NCI-H1105 treated with DMSO at 0.1 percent for 48 hours (cell line): Measurements from ENCODE around the gene BBS9.

Experiments used
- DNase-seq: peaks from one replicate; lab custom pipeline; 2025; lab: John Stamatoyannopoulos, UW

Gene BBS9

DNA sequence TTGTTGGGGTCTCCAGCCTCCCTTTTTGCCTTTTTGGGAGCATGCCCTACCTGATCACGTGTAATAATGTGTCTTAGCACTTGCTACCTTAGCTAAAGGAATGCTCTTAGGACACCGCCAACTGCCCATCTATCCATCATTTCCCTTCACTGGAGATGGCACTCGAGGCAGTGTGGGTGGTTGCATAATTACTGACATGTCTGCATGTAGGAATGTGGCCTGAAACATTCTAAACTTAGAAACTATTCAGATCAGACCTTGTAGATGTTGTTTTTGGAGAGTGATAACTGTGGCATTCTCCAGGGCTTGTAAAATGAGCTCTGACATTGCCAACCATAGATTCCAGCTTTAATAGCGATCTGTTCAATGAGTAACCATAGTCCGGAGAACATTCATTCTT is 365.8 kb downstream of the BBS9 start:
- no peak for DNase-seq

DNA sequence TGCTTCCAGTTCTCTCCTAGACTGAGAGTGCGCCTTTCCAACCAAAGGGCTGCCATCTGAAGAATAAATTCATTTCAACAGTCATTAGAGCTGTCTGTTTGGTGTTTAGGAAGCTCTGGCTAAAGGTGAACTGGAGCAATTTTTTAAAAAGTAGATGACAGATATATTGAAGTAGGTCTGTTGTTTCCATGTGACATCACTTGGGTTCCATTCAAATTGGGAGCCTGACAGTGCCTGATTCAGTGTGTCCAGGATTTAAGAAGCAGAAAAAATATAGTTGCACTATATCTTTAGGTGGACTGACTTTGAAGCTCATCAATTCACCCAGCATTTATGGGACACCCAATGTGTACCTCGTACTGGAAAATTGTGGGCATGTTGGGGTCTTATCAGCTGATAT is 367.7 kb downstream of the BBS9 start:
- DNase-seq, result no peak

DNA sequence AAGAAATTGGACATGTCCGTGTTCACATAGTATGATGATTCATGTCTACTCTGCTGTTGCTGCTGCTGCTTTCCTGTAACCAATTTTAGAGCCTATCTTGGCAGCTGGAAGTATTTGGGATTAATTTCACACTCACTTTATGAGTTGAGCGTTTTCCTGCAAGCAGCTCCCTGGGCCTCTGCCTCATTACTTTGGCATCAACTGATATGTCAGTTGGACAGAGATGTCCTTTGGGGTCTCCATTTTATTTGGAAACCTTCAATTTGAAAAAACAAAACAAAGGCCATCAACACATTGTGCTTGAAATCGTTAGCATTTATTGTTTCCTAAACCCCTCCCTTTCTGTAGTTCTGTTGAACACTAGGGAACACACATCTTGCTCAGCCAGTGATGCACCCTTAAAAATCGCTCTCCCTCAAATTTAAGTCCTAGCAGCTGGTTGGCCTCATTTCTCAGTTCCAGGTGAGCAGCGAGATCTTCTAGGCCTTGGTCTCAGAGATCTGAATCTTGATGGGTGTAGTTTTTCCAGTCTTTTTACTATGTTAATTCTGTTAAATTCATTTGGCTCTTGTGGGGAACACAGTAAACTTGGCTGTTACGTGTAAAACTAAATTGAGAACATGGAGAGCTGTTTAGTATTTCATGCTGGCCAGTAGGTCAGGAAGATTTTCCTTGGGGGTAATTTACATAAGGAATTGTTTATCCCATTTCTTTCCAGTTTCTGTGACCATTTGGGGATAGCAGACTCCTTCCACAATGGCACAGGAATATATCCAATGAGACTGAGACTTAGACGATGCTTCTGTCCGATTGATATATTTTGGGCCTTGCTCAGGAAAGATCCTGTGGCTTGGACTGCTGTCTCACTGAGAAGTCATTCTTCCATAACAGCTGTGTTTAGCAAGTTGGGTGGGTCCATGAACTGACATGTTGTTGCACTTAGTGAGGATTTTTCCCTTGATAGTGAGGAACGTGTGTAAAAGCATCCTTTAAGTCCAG is 371.6 kb downstream of the BBS9 start:
- no peak for DNase-seq

DNA sequence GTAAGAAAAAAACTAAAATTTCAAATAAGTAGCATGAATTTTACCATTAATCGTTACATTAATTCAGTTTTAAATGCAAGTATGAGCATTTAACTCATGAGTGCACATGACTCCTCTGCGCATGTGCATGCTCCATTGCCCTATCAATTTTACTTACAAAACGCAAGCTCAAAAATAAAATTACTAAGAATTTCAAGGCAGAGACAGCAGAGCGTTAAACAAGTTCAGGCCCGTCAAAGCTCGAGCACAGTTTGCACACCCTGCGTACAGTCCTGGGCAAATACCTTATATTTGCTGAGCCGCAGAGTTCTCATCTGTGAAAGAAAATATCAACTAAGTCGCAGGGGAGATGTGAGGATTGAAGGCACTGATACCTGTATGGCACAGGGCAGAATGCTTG is 373.6 kb downstream of the BBS9 start:
- peak; percentile 13 for DNase-seq

DNA sequence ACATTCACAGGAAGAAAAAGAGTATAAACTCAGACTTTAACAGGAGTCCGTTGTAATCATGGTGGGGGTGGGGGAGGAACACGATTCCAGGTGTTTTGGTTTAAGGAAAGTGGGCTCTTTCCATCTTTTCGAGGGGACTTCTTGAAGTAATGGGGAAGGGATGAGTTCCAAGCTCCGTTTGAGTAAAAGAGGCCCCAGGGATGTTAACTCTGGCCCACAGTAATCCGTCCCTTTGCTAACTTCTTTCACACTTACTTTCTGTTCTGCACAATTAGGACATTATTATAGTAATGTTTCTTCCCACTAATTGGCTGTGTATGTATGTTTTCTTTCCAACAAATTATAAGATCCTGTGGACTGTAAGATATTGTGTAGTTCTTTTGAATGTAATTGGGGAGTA is 374.4 kb downstream of the BBS9 start:
- DNase-seq, result no peak

DNA sequence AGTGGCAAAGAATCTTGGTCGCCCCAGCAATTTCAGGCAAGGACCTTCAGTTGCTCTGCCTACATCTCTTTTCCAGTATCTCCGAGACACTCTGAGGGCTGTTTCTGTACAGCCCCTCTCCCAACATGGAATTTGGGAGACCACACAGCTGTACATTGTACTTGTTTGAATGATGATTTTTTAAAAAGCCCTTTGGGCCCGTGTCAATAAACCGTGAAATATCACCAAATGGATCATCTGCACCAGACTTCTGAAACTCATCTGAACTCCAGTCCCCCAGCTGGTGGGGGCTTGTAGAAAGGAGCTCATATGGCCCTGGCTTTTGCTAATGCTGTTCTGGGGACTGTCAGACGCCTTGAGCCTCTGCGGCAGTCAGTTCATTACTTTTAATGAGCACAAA is 374.9 kb downstream of the BBS9 start:
- DNase-seq, result no peak

DNA sequence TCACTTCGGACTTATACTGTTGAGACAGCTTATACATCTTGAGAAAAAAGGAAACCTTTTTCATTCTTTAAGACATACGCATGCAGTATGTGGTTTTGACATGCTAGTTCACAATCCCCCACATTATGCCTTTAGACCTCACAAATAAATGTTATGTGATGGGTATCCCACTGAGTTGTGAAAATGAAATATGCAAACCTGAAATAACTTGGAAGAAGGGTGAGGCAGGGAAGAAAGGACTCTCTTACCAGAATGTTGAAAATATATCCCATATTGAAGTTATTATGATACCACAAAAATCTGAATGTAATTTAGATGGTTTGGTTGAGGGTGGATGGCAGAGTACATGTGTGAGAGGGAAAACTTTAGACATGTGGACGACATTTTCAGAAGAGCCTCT is 379.8 kb downstream of the BBS9 start:
- no peak for DNase-seq

DNA sequence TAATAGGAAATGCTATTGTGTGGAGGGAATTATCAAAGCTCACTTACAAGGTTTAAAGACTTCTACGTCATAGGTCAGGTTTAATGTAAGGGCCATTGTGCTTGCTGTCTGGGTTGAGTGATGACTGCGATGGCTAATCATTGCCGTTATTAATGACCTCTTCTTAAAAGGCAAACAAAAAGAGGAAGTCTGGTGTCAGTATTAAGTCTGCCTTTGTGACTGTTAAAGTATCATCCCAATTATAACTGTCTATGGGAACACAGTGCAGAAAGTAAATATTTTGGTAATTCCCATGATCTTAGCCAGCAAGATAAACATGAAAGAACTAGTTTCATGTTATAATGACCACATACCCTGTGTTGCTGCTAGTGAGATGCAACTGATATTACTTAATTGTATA is 382.4 kb downstream of the BBS9 start:
- no peak for DNase-seq

DNA sequence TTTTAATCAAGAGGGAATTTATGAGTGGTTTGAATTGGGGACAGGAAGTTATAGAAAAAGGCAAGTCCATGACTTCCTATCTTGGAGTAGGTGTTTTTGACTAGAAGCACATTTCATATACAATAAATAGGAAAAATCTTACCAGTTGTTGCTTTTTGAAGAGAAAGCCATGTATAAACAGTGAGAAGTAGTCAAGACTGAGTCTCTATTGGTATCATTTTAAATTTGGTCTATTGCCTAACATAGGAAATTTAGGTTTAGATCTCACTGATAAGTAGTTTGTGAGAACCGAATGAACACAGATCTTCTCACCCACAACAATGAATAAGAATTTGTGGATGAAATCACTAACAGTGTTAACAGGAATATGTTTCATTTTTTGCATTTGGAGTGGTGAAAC is 387.2 kb downstream of the BBS9 start:
- DNase-seq, result no peak

DNA sequence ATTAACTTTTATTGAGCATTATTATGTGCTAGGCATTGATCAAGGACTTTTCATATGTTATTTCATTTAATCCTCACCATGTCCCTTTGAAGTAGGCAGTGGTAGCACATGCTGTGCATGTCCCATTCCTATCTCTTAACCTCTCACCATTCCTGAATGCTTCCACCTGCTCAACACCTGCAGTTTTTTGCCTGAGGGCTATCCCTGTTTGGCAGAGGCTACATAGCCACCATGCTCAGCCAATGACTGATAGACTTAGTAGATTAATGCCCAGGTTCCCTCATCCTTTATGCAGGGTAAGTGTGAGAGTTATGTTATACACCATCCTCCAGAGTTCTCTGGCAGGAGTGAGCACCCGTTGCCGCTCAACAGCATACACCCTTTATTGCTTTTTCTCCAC is 387.8 kb downstream of the BBS9 start:
- peak; percentile 77 for DNase-seq

DNA sequence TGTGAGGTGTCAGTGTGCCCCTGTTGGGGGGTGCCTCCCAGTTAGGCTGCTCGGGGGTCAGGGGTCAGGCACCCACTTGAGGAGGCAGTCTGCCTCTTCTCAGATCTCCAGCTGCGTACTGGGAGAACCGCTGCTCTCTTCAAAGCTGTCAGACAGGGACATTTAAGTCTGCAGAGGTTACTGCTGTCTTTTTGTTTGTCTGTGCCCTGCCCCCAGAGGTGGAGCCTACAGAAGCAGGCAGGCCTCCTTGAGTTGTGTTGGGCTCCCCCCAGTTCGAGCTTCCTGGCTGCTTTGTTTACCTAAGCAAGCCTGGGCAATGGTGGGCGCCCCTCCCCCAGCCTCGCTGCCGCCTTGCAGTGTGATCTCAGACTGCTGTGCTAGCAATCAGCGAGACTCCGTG is 397.6 kb downstream of the BBS9 start:
- DNase-seq, result peak; percentile 39

DNA sequence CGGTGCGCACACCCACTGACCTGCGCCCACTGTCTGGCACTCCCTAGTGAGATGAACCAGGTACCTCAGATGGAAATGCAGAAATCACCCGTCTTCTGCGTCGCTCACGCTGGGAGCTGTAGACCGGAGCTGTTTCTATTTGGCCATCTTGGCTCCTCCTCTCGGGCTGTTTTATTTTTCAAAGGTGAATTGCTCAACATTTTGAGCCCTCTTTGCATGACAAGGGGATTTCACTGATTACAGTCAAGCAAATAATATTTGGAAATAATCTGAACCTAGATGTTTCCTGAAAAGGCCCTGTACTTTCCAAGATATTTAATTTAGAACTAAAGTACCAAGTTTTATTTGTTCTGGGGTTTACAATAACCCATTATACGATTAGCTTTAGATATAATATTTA is 398.2 kb downstream of the BBS9 start:
- peak; percentile 11 for DNase-seq

DNA sequence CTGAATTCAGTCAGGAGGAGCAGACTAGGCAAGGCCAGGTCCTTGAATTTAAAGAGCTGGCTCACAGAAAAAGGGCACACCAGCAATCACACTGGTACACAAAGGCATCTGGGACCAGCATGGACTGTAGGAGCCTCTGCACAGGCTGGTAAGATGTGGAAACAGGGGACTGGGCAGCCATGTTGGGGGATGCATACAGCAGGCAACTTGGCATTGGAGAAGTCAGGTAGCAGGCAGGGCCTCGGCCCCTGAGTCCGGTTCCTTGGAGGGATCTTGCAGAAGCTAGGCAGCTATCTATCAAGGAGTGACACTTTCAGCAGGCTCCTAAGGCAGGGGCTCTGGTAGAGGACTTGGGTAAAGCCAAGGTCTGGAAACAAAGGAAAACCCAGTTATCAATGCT is 399.7 kb downstream of the BBS9 start:
- DNase-seq, result no peak

DNA sequence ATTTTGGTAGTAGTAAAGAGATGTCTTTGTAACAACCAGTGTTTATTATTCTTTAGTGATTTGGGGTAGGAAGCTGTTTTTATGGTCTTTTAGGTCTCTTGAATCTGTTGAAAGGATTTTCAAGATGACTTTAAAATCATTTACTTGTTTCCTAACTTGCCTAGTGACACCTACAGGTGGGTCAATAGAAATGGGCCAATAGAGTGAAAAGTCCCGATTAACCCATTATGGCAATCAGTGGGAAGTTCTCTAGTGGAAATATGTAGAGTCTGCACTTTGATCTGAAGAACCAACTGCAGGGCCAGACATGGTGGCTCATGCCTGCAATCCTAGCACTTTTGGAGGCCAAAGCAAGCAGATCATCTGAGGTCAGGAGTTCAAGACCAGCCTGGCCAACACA is 401.3 kb downstream of the BBS9 start:
- DNase-seq, result no peak

DNA sequence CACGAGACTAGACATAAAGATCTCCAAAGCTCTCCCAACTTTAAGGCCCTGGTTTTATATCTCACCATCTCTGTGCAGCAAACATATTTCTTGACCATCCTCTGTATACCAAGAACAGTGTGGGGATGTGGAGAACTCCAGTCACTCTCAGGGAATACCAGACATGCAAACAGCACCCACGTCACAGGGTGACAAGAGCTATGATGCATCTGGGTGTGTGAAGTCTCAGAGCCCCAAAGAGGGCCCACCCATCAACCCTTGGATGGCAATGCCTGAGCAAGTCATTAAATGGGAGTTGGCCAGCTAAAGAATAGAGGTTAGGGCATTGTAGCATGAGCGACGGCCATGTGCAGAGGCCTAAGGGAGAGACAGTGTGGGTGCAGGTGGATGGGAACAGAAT is 402.5 kb downstream of the BBS9 start:
- no peak for DNase-seq

DNA sequence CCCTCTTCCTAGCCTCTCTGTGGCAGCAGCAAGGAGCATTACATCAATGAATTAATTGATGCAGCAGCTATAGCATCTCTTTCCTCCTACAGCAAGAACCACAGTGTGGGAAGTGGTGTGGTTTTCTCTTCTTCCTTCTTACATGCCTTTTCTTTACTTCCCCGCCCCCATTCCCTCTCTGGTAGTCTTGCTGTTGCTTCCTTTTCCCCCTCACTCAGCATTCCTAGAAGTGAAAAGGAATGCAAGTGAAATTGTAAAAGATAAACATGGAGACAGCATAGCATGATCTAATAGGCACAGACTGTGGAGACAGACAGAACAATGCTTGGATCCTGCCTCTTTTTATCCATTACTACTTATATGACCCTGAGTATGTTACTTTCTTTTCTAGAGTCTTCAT is 405.5 kb downstream of the BBS9 start:
- no peak for DNase-seq

DNA sequence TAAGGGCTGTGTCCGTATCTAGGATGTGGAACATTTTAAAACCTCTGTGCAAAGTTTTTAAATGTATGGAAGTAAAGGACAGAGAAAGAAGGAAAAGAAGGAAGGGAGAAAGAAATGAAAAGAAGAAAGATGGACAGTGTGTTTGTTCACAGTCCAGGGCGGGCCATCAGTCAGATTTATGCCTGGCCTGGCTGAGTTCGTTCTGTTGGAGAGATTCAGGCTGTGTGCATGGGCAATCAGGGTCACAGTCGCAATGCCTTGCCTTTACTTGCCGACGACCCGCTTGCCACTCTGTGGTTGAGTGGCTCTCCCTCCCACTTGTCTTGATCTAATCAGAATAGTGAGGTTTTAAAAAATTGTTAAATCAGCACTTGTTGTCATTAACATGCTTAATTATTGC is 406.6 kb downstream of the BBS9 start:
- no peak for DNase-seq

DNA sequence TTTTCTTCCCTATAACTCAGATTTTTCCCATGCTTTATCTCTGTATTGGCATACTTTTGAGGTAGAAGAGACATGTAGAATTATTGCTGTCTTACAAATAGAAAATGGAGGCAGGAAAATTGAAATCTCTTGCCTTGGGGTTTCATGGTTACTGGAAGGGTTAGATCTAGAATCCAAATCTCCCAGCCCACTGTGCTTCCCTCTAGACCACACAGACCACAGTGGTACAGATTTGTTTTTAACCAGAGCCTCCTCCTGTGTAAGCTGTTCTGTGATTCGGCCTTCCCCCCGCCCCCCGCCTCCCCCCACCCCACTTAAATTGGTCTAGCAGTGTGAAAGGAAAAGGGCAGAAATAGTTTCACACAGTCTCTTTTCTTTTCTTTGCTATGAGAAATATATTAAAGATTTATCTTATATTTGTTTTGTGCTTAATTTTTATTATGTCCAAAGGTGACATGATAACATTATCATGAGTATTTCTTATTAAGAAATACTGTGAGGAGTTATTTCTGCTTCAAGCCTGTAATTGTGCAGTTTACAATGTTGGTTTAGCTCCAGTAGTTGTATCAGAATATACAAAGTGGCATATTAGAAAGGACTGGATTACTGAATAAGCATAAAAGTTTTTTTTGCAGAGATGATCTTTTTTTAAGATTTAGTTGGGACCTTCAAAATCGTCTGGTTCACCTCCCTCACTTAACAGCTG is 407.2 kb downstream of the BBS9 start:
- no peak for DNase-seq

DNA sequence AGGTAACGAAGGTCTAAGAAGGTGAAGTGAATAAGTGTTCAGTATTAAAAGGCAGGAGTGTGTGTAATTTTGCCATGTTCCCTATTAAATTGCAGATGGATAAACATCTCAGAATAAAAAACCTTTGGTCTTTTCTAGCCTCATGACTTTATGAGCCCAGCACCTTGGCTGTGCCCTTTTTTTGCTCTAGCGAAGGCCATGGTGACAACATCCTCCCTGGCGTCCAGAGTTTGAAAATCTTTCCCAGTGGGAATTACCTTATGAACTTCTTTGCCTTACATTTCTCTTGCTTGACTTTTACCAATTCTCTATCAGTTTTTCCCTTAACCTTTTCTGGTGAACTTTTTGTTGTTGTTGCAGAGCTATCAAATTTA is 407.7 kb downstream of the BBS9 start:
- no peak for DNase-seq

DNA sequence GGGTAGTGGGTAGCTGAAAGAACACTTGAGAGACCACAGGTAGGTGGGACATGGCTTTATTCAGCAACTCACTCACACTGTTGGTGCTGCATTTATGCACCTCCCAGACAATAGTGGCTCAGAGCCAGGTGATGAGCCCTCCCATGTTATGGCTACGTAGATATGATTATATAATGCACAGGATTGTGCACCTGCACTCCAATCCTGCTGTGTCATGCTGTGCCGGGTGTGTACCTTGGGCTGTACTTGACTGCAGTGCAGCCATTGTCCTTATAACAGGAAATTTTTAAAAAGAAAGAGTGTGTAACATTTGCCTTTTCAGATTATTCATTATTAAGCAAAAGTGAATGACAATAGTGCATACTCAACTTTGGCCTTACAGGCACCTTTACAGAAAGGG is 409.8 kb downstream of the BBS9 start:
- no peak for DNase-seq

DNA sequence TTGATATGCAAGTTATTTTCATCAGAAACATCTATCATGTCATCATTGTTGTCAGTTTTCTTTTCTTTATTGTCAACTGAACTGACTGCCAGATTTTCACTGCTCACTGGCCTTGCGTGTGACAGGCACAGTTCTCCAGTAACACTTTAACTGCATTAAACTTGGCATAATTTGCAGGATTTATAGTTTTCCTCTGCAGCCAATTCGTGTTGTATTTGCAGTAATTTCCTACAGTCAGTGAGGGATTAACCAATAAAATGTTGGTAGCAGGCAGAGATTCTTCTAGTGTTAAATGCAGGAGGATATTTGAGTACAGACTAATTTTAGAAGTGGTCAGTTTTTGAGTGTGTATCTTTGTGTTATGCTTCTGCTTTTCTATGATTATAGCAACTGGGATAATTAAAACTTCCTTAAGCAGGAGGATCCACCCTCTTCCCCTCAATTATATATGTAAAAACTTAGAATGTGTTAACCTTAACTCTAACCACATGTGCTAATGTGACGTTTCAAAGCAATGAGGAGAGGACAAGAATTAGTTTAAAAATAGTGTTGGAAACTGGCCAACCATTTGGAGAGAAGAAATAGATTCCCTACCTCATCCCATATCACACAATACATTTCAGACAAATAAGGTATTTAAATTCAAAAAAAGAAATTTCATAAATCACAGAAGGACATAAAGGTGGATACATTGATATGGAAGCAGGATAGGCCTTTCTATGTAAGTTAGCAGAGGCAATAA is 410.5 kb downstream of the BBS9 start:
- DNase-seq, result no peak

DNA sequence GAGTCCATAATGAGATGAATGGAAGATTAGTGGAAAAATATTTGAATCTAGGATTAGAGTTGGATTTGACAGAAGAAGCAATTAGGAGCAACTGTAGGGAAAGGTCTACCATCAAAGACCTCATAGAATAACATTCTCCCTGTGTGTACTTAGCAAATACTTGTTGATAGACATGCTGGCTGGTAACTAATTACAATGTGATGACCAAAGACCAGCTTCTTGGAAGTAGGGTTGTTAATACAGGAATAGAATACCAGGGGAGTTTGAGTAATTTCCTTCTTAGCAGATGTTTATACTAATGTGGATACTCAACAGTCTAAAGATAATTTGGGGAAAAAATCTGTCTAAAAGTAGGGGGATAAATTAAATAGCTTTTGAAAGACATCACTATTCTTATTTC is 418.5 kb downstream of the BBS9 start:
- DNase-seq, result no peak

DNA sequence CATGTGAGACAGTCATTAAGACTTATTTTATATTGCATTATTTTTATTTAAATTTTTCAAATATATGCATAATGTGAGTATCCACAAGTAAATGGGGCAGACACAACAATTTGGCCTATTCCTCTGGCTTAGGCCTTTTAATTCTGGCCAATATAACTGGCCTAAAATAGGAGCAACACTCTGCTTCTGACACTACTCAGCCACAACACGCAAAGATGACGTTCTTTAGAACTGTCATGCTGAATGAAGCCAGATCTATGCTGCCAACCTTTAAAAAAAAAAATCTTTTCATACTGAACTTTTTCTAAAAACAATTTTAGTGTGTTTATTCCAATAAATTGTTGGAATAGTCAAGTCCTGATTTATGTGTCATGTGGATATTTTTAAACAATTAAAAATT is 421.0 kb downstream of the BBS9 start:
- no peak for DNase-seq
